Left forelimb (tissue), 1 donor: ENCODE data around the gene PRR23E.

Experiments
- DNase-seq: peaks from one replicate; pipeline ENCODE4 v3.0.0-alpha.2; 2018; ENCODE audit warnings: low spot score

Gene PRR23E

GRCh38 chr3:127192576-127193232 lies at the start of gene PRR23E:
PRR23E (plus strand) TSS chr3:127193131; CDS start chr3:127196686, 3,555 bp downstream.
- peak; percentile 40 for DNase-seq

GRCh38 chr3:127143172-127143571 lies 49.8 kb upstream of the PRR23E start:
- DNase-seq: no peak

GRCh38 chr3:127144631-127145030 lies 48.3 kb upstream of the PRR23E start:
- peak; percentile 56 for DNase-seq

- DNase-seq: no peak
These were observed 47.7 kb upstream of the PRR23E start for GRCh38 chr3:127145266-127145665.

- DNase-seq: peak; percentile 53
These were observed 45.5 kb upstream of the PRR23E start for GRCh38 chr3:127147291-127147885.

GRCh38 chr3:127149621-127150310 lies 43.2 kb upstream of the PRR23E start:
- DNase-seq: peak; percentile 40

- peak; percentile 57 for DNase-seq
These were observed 42.2 kb upstream of the PRR23E start for GRCh38 chr3:127150513-127151250.

- DNase-seq: no peak
These were observed 41.7 kb upstream of the PRR23E start for GRCh38 chr3:127151251-127151564.

GRCh38 chr3:127151992-127152650 lies 40.8 kb upstream of the PRR23E start:
- peak; percentile 51 for DNase-seq

- peak; percentile 53 for DNase-seq
These were observed 40.0 kb upstream of the PRR23E start for GRCh38 chr3:127152684-127153505.

- DNase-seq: peak; percentile 34
These were observed 39.5 kb upstream of the PRR23E start for GRCh38 chr3:127153506-127153815.

GRCh38 chr3:127156338-127157050 lies 36.4 kb upstream of the PRR23E start:
- no peak for DNase-seq

GRCh38 chr3:127157171-127157828 lies 35.6 kb upstream of the PRR23E start:
- DNase-seq: no peak

GRCh38 chr3:127158614-127159229 lies 34.2 kb upstream of the PRR23E start:
- DNase-seq: no peak

- DNase-seq: no peak
These were observed 33.4 kb upstream of the PRR23E start for GRCh38 chr3:127159543-127159942.

- no peak for DNase-seq
These were observed 31.7 kb upstream of the PRR23E start for GRCh38 chr3:127161236-127161635.

GRCh38 chr3:127161973-127162579 lies 30.9 kb upstream of the PRR23E start:
- DNase-seq: no peak

- DNase-seq: peak; percentile 58
These were observed 29.8 kb upstream of the PRR23E start for GRCh38 chr3:127162947-127163645.

GRCh38 chr3:127164615-127165014 lies 28.3 kb upstream of the PRR23E start:
- peak; percentile 12 for DNase-seq
